ENCODE results near the gene HK3.

HK3 gene

DNA sequence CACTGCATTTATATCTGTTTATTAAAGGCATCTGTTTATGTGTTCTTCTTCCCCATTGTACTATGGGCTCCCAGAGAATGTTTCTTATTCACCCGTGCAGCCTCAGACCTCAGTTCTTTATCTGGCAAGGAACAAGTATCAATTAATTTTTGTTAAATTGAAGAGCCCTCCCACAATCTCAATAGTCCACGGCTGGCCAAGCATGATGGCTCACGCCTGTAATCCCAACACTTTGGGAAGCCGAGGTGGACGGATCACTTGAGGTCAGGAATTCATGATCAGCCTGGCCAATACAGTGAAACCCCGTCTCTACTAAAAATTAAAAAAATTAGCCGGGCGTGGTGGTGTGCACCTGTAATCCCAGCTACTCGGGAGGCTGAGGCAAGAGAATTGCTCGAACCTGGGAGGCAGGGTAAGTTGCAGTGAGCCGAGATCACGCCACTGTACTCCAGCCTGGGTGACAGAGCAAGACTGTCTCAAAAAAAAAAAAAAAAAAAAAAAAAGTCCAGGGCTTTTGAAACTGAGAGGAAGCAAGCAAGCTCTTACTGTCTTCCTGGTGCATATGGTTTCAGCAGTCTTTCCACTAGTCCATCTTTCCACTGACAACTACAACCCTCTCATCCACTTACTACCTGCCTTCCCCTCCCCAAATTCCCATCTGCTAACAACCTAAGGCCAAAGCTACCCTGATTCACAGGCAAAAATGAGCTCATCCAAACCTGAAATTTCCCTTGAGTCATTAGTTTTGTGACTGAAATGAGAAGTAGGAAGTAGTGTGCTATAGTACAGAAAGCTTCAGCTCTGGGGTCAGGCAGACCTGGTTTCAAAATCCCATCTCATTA is 2.3 kb upstream of the HK3 start:
- DNase-seq, result no peak

DNA sequence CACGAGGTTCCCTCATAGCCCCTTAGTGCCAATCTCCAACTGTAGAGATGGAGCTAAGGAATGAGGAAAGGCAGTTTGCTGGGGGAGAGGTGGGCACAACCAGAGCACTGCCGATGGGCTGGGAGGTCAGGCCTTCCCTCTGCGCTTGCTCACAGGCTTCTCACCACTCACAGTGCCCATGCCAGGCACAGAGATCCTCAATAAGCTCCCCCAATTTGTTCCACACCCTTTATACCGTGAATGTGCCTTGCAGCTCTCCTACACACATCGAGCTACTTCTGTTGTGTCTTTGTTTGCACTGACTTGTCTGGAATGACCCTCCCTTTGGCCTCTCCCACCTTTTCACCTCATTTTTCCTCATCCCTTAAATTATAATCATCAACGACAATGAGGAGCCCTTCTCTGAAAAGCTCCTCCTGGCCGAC is 1.6 kb upstream of the HK3 start:
- DNase-seq, result no peak

DNA sequence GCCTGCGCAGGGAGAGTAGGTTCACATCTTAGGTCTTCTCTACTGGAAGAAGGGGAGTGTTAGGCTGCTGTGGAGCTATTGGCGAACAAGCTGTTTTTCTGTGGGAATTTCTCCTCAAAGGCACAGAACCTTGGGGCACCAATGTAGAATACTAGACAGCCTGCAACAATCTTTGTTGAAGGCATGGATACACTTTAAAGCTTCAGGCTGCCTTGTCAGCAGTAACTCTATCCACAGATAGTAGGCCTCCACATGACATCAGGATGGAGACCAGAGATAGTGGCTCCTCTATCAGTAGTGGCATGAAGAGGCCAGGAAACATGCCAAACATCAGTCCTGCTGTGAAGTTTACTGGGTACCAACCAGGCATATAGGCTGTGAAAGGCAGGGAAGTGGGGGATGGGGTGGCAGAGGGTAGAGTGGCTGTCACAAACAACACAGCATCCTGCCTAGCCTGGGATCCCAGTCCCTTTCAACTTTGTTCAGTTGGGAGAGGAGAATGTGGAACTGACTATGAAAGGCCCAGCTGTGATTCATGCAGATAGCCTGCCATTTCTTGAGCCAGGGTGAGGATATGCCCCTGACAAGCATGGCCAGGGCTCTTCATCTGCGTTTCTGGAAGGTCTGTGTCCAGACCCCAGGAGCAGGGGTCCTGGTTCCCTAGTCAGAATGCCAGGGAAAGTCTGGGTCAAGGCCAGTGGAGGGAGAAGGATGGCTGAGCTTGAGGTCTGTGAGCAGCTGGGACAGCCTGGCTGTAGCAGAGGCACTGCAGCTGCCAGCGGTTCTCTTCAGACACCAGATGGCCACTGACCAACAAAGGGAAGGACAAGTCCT is 1.0 kb upstream of the HK3 start:
- DNase-seq, result no peak

GRCh38 chr5:176897263-176897662 is 1.9 kb downstream of the HK3 start:
- DNase-seq, result no peak

- no peak for DNase-seq
Observed at GRCh38 chr5:176895831-176896230, 3.3 kb downstream of the HK3 start.

GRCh38 chr5:176894298-176894697 is 4.8 kb downstream of the HK3 start:
- DNase-seq, result no peak

DNA sequence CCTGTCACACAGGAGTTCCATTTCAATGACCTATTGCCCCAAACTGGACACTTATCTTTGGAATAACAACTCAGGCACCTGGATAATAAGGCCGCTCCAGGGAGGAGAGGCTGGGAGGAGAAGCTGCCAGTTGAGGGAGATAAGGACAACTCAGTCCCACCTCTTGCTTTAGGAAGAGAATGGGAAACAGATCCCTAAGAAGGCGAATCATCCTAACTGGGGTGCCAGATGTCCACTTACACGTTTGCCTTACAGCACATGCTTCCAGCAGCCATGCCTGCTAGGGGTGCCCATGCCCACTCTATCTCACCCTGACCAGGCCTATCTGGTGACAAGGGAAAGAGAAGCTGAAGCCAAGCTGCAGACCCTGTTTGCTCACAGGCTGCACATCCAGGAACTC is 6.5 kb downstream of the HK3 start:
- DNase-seq, result no peak

DNA sequence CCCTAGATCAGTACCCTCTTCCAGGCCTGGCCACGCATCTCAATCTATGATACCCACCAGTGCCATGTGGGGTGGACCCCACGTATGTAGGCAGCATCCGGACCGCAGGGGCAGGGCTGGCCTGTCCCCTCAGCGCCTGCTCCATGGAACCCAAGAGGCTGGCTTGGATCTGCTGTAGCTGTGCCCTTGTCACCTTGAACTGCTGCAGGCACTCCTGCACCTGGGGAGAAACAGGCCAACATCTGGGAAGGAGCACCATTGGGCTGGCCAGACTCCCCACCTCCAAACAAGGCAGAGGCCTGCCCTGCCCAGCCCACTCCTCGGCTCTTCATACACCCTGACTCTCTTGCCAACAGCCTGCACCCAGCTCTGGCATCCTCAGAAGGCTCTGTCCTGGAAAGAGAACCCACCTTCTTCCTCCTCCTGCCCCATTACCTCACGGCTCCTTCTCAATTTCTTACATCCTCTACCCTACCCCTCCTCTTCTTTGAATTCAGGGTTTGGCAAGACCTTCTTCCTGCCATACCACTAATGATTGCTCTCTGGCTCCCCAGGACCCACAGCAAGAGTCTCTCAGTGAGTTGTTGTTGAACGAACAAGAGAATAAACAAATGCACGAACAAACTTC is 7.7 kb downstream of the HK3 start:
- DNase-seq, result no peak

- DNase-seq, result no peak
Observed at GRCh38 chr5:176890455-176891330, 8.5 kb downstream of the HK3 start.

- no peak for DNase-seq
Observed at GRCh38 chr5:176889321-176890280, 9.5 kb downstream of the HK3 start.

DNA sequence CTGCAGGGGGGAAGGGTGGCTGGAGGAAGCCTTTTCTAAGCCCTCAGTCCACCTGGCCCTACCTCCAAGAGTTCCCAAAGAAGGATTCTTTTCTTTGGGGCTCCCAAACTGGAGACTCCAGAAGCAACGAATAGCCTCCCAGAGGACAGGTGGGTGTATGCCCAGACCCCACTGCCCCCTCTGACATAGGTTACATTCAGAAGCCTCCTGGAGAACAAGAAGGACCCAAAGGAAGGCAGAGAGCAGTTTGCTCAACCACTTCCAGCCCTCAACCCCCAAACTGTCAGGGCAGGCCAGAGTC is 10.3 kb downstream of the HK3 start:
- no peak for DNase-seq

- no peak for DNase-seq
Observed at GRCh38 chr5:176888016-176888864, 10.9 kb downstream of the HK3 start.

DNA sequence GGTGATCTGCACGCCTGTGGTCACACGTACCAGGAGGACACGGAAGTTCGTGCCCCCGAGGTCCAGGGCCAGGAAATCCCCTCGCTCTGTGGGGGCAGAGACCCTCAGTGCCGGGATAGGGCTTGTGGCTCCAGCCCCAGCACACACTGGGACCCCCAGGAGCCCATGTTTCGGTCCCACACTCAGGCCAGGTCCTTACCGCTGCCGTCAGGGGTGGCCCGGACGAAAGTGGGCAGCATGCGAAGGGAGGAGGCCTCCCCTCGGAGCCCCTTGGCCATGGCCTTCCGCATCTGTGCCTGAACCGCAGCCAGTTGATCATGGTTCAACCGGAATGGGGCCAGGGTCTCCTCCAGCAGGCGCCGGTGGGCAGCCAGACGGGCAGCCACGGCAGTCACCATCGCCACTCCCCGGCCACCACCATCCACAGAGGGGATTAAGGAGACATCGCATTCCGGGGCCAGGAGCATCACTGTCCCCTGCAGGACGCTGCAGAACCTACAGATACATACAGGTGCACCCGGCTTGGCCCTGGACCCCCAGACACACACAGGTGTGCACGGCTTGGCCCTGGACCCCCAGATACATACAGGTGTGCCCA is 11.8 kb downstream of the HK3 start:
- DNase-seq, result no peak

GRCh38 chr5:176886336-176887251 is 12.6 kb downstream of the HK3 start:
- no peak for DNase-seq

DNA sequence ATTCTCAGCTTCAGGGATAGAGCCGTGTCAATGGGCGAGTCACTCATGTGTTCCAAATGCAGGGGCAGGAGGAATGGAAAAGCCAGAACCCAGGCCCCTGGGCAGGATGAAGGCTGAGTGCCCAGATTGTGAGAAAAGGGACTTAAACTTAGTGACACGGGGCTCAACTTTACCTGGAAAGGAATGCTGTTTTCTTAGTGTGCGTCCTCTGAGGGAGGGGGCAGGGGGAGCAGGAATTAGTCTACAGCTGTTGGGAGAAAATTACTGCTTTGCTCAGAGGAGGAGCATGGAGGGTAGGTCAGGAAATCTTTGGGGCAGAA is 14.6 kb downstream of the HK3 start:
- DNase-seq, result no peak

DNA sequence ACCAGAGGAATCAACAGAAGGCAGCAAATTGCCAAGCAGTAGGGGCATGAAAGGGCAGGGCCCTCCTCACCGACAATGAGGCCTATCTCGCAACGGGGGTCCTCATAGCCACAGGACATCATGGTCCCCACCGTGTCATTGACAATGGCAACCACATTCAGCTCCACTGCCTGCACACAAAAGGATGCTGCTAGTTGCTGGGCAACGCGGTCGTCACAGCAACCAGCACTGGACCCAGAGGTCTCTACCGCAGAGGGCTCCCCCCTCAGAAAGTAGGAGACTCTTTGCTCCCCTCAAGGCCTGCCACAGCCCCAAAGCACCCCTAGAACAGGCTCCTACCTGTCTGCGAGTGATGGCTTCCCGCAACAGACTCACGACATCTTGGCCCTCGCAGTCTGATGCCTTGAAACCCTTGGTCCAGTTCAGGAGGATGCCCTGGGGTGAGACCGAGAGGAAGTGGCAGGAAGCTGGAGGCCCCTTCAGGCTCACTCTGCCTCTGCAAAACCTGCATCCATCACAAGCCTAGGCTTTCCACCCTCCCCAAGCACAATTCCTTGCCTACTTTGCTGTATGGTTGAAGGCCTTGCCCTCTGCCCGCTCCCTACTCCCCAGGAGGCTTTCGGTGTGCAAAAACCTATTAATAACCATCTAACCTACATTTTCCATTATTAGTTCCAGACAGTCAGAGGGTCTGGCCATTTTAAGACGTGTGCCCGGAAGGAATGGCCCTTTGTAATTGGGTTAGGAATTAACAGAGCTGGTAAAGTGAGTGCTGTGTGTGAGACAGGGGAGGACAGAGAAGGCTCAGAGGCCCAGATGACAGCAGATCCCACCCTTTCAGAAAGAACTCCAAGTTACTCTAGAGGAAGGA is 15.2 kb downstream of the HK3 start:
- DNase-seq, result no peak

- no peak for DNase-seq
Observed at GRCh38 chr5:176882567-176882903, 16.6 kb downstream of the HK3 start.

DNA sequence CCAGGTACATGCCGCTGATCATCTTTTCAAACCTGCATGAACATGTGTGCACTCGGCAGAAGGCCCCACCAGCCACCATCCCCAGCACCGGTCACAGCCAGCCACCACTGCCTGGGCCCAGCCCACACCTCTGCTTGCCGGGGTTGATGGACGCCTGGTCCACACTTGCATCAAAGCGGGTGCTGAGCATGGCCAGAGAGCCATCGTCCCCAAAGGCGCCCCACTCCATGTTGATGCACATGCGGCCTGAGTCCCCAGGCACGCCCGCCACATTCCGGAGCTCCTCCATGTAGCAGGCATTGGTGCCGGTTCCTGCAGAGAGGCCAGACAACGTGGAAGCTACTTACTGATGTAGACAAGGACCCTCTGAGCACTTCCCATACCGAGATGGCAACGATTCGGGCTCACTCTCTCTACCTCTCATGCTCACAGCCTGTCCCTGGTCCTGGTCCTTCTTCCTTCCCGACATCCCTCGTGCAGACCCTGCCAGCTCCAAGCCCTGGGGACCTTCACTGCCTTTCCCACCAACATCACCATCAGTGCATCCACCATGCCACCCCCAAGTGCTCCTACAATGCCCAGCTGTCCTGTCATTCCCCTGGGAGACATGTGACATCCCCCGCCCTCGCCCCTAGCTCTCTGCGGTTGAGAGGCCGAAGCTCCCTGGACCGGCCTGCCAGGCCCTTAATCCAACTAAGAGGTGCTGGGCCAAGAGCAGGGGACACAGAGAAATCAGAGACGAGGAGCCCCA is 17.2 kb downstream of the HK3 start:
- no peak for DNase-seq
